HepG2 (cell line): ENCODE measurements around the gene AFF1. TPM values are rescaled to one million over a fixed set of nuclear protein-coding genes. Genes with fewer than 3 reads are reported as not detected.

Source experiments
- AKNA ChIP-seq: sonication (generic); formaldehyde crosslinking; IDR thresholded peaks from 2 replicates; pipeline ENCODE4 v1.4.0; 2020; ENCODE audit warnings: missing genetic modification reagents, borderline replicate concordance
- ARID3A ChIP-seq: IDR thresholded peaks from 2 replicates; pipeline ENCODE4 v1.6.1; 2012; ENCODE audit warnings: low read depth, low read length, improper control_type of control experiment
- HNRNPH1 ChIP-seq: fragments of 200-400 bp; formaldehyde crosslinking; optimal IDR thresholded peaks from 2 replicates; pipeline ENCODE3; 2017; ENCODE audit warnings: mild to moderate bottlenecking, low read depth, low read length
- LCORL ChIP-seq, 2 experiments: fragments of 450-650 bp in 1 of 2; sonication (generic) in 1 of 2; formaldehyde crosslinking in 1 of 2; IDR thresholded peaks; 2 replicates each; pipeline versions ENCODE4 v1.5.0 to v1.6.1; 2017 to 2020; ENCODE audit warnings: antibody characterized with exemption in 1 of 2, missing genetic modification reagents in 1 of 2
- NR0B2 ChIP-seq: sonication (generic); formaldehyde crosslinking; IDR thresholded peaks from 2 replicates; pipeline ENCODE4 v1.4.0; 2020; ENCODE audit warnings: mild to moderate bottlenecking, missing genetic modification reagents
- SMYD3 ChIP-seq: sonication (generic); formaldehyde crosslinking; IDR thresholded peaks from 2 replicates; pipeline ENCODE4 v1.8.1; 2023; ENCODE audit warnings: mild to moderate bottlenecking, missing genetic modification reagents
- SSRP1 ChIP-seq: IDR thresholded peaks from 2 replicates; pipeline ENCODE4 v1.6.1; 2016; ENCODE audit warnings: control low read depth
- STAG1 ChIP-seq: sonication (generic); formaldehyde crosslinking; IDR thresholded peaks from 2 replicates; pipeline ENCODE4 v1.4.0; 2020; ENCODE audit warnings: missing genetic modification reagents
- YEATS4 ChIP-seq: sonication (generic); formaldehyde crosslinking; IDR thresholded peaks from 2 replicates; pipeline ENCODE4 v1.4.0; 2020; ENCODE audit warnings: missing genetic modification reagents, borderline replicate concordance
- ZNF383 ChIP-seq: sonication (generic); formaldehyde crosslinking; IDR thresholded peaks from 2 replicates; pipeline ENCODE4 v1.4.0; 2020; ENCODE audit warnings: missing genetic modification reagents, mild to moderate bottlenecking, borderline replicate concordance
- ZNF441 ChIP-seq: sonication (generic); formaldehyde crosslinking; IDR thresholded peaks from 2 replicates; pipeline ENCODE4 v1.7.0; 2021; ENCODE audit warnings: missing genetic modification reagents, borderline replicate concordance
- ZNF710 ChIP-seq: sonication (generic); formaldehyde crosslinking; IDR thresholded peaks from 2 replicates; pipeline ENCODE4 v1.5.0; 2020; ENCODE audit warnings: mild to moderate bottlenecking, missing genetic modification reagents, borderline replicate concordance
- polyA plus RNA-seq, 8 experiments: library from polyadenylated mRNA; depleted of rRNA in 3 of 8; stranded (reverse) in 7 of 8; unstranded in 1 of 8; fragments of >200 nt; fragmentation: Illumina TruSeq in 4 of 8; extraction: Trizol in 4 of 8; gene quantifications; 2 replicates each; pipeline versions ENCODE4 v1.2.1 to v1.2.3, GENCODE V29; 2011 to 2016; ENCODE audit warnings: low read depth in 4 of 8, missing spikeins in 1 of 8, mixed read lengths in 1 of 8; ENCODE audit not compliant: insufficient read depth in 1 of 8
- total RNA-seq, 5 experiments: library from RNA; depleted of rRNA; stranded (reverse); fragments of >200 nt; fragmentation: Illumina TruSeq; extraction: Trizol; gene quantifications; 2 replicates each; pipeline ENCODE4 v1.2.3, GENCODE V29; 2016; ENCODE audit warnings: low read depth in 1 of 5

Gene AFF1
- total and polyA plus RNA-seq, 2 of the 13 experiments (the other 11 are each of a cell fraction or from before 2014, with no cell fraction given), result 15.5 to 15.9 TPM

- TF ChIP-seq ARID3A (no peak), ZNF383 (CRISPR knock-in tag) (no peak), LCORL (IDR thresholded peaks at IDR 0.05) (no peak), LCORL (CRISPR knock-in tag; IDR thresholded peaks at IDR 0.05) (peak; percentile 74; the same call in 1 of the 2 replicates), AKNA (no peak; the same call in 1 of the 2 replicates), YEATS4 (CRISPR knock-in tag) (peak; percentile 70), ZNF441 (CRISPR knock-in tag) (no peak), HNRNPH1 (peak; percentile 70), SMYD3 (CRISPR knock-in tag) (no peak), STAG1 (no peak; the same call in none of the 2 replicates), NR0B2 (CRISPR knock-in tag) (no peak; the same call in 1 of the 2 replicates), ZNF710 (CRISPR knock-in tag) (no peak; the same call in none of the 2 replicates), SSRP1 (no peak)
Observed at GRCh38 chr4:87006676-87007527, 72.1 kb downstream of the AFF1 start (continued).
